Measurements from ENCODE around the gene CDK6.

- TF ChIP-seq EZH2 (IDR thresholded peaks at IDR 0.05) (no peak), JUND (IDR thresholded peaks at IDR 0.05) (no peak), ZBTB33 (IDR thresholded peaks at IDR 0.05; ENCODE audit: extremely low read depth, insufficient replicate concordance, low read length) (no peak), ZFX (IDR thresholded peaks at IDR 0.05) (no peak), CTCF (IDR thresholded peaks at IDR 0.05 in 2 of 3, conservative IDR thresholded peaks at IDR 0.05 in 1 of 3; ENCODE audit: borderline replicate concordance in 1 of 3, insufficient read depth in 1 of 3, low read depth in 2 of 3, low read length in 2 of 3) (no peak), POLR2AphosphoS5 (IDR thresholded peaks at IDR 0.05; ENCODE audit: low read depth, low read length) (no peak), SRF (IDR thresholded peaks at IDR 0.05; ENCODE audit: low read depth) (no peak), SIN3A (IDR thresholded peaks at IDR 0.05; ENCODE audit: low read depth) (no peak), POLR2A (IDR thresholded peaks at IDR 0.05; ENCODE audit: borderline replicate concordance, extremely low read depth, insufficient read depth, insufficient read length) (no peak), ZNF274 (IDR thresholded peaks at IDR 0.05; ENCODE audit: low read depth, low read length) (no peak), MAX (IDR thresholded peaks at IDR 0.05) (no peak), REST (IDR thresholded peaks at IDR 0.05; ENCODE audit: low read depth) (no peak), RAD21 (IDR thresholded peaks at IDR 0.05; ENCODE audit: low read depth) (no peak)
These were observed 267.2 kb downstream of the CDK6 start for GRCh38 chr7:92569137-92569536.

All from HCT116 (cell line).